Measurements from ENCODE around the gene LMO7.

Gene LMO7

DNA sequence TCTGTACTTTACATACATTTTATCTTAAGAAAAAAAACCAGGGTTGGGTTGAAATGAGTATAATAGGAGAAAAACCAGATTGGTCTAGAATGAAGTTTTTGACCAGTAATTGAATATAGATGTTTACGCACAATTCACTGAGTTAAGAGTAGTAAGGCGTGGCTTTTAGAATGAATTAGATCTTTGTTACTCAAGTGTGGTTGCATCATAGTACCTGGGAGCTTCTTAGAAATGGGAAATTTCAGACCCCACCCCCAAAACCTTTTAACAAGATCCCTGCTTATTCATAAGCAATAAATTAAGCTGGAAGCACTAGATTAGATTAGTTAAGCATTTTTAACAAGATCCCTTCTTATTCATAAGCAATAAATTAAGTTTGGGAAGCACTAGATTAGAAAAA lies 28.7 kb upstream of the LMO7 start:
- Histone ChIP-seq H3K27me3 (ENCODE audit: control insufficient read depth, insufficient read depth, low read length) (no peaks in the 10 kb centered on the region), H3K4me1 (no peaks in the 10 kb centered on the region), H3K4me2 (ENCODE audit: low read length) (no peak overlapping the region), H3K9me3 (ENCODE audit: control insufficient read depth, low read length) (no peaks in the 10 kb centered on the region), H3K4me3 (ENCODE audit: low read depth, low read length) (no peak overlapping the region), H2AFZ (no peak overlapping the region), H3K79me2 (no peaks in the 10 kb centered on the region), H3K9ac (no peak overlapping the region), H3K36me3 (ENCODE audit: control insufficient read depth, insufficient read depth, low read length) (no peaks in the 10 kb centered on the region), H3K27ac (no peak overlapping the region)
- TF ChIP-seq, protein P1, sequence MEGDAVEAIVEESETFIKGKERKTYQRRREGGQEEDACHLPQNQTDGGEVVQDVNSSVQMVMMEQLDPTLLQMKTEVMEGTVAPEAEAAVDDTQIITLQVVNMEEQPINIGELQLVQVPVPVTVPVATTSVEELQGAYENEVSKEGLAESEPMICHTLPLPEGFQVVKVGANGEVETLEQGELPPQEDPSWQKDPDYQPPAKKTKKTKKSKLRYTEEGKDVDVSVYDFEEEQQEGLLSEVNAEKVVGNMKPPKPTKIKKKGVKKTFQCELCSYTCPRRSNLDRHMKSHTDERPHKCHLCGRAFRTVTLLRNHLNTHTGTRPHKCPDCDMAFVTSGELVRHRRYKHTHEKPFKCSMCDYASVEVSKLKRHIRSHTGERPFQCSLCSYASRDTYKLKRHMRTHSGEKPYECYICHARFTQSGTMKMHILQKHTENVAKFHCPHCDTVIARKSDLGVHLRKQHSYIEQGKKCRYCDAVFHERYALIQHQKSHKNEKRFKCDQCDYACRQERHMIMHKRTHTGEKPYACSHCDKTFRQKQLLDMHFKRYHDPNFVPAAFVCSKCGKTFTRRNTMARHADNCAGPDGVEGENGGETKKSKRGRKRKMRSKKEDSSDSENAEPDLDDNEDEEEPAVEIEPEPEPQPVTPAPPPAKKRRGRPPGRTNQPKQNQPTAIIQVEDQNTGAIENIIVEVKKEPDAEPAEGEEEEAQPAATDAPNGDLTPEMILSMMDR (IDR thresholded peaks at IDR 0.05), result no peak

DNA sequence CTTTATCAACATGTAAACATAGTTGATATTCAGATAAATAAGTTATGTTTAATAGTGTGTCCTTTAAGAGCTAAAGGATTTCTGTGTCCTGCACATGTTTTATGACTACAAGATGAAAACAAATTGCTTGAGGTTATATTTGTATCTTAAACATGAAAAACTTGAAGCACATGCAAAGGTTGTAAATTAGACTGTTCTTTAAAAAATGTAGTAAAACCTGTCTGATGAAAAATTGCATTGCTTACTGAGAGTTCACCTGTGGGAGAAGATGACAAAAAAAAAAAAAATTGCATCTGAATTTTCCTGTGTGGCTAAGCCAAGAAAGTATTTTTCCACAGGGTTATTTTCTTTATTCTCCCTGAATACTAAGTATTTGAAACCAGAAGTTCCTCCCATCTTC lies 25.7 kb upstream of the LMO7 start:
- Histone ChIP-seq H2AFZ (no peak overlapping the region), H3K9ac (no peak overlapping the region), H3K9me3 (ENCODE audit: control insufficient read depth, low read length) (no peaks in the 10 kb centered on the region), H3K4me3 (ENCODE audit: low read depth, low read length) (no peak overlapping the region), H3K4me1 (no peaks in the 10 kb centered on the region), H3K79me2 (no peaks in the 10 kb centered on the region), H3K36me3 (ENCODE audit: control insufficient read depth, insufficient read depth, low read length) (no peaks in the 10 kb centered on the region), H3K4me2 (ENCODE audit: low read length) (no peak overlapping the region), H3K27me3 (ENCODE audit: control insufficient read depth, insufficient read depth, low read length) (no peaks in the 10 kb centered on the region), H3K27ac (no peak overlapping the region)
- TF ChIP-seq, protein P1 (IDR thresholded peaks at IDR 0.05), result no peak

DNA sequence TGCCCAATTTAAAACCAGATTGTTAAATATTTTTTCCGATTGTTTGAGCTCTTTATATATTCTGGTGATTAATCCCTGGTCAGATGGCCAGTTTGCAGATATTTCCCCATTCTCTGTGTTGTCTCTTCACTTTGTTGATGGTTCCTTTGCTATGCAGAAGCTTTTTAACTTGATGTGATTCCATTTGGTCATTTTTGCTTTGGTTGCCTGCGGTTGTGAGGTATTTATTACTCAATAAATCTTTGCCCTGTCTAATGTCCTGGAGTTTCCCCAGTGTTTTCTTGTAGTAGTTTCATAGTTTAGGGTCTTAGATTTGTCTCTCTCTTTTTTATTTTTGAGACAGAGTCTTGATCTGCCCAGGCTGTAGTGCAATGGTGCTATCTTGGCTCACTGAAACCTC lies 23.8 kb upstream of the LMO7 start:
- no peaks in the 10 kb centered on the region for H3K79me2 ChIP-seq

DNA sequence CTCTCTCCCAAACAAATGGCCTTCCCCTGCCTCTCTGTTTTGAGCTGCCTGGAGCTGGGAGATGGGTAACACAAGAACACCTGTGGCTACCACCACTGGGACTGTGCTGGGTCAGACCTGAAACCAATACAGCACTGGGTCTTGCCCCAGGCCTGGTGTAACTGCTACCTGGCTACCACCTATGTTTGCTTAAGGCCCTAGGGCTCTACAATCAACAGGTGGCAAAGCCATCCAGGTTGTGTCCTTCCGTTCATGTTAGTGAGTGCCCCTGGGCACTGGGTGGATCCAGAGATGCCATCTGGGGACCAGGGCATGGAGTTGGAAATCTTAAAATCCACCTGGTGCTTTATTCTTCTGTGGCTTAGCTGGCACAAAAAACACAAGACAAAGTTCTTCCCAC lies 18.9 kb upstream of the LMO7 start:
- H3K27ac ChIP-seq, result no peak overlapping the region
- no peak overlapping the region for H3K4me2 ChIP-seq (ENCODE audit: low read length)
- no peaks in the 10 kb centered on the region for H3K4me1 ChIP-seq
- H2AFZ ChIP-seq, result no peak overlapping the region
- H3K27me3 ChIP-seq (ENCODE audit: control insufficient read depth, insufficient read depth, low read length), result no peaks in the 10 kb centered on the region
- no peak overlapping the region for H3K9ac ChIP-seq
- H3K4me3 ChIP-seq (ENCODE audit: low read depth, low read length), result no peak overlapping the region
- H3K79me2 ChIP-seq, result no peaks in the 10 kb centered on the region
- H3K36me3 ChIP-seq (ENCODE audit: control insufficient read depth, insufficient read depth, low read length), result no peaks in the 10 kb centered on the region
- TF ChIP-seq, protein P1 (IDR thresholded peaks at IDR 0.05), result no peak
- no peaks in the 10 kb centered on the region for H3K9me3 ChIP-seq (ENCODE audit: control insufficient read depth, low read length)

More for the DNA sequence above, 23.8 kb upstream of the LMO7 start:
- Histone ChIP-seq H3K9me3 (ENCODE audit: control insufficient read depth, low read length) (no peaks in the 10 kb centered on the region), H3K4me3 (ENCODE audit: low read depth, low read length) (no peak overlapping the region), H3K27me3 (ENCODE audit: control insufficient read depth, insufficient read depth, low read length) (no peaks in the 10 kb centered on the region), H3K4me2 (ENCODE audit: low read length) (no peak overlapping the region), H3K9ac (no peak overlapping the region), H3K4me1 (no peaks in the 10 kb centered on the region), H3K27ac (no peak overlapping the region), H3K36me3 (ENCODE audit: control insufficient read depth, insufficient read depth, low read length) (no peaks in the 10 kb centered on the region), H2AFZ (no peak overlapping the region)
- TF ChIP-seq, protein P1 (IDR thresholded peaks at IDR 0.05), result no peak

DNA sequence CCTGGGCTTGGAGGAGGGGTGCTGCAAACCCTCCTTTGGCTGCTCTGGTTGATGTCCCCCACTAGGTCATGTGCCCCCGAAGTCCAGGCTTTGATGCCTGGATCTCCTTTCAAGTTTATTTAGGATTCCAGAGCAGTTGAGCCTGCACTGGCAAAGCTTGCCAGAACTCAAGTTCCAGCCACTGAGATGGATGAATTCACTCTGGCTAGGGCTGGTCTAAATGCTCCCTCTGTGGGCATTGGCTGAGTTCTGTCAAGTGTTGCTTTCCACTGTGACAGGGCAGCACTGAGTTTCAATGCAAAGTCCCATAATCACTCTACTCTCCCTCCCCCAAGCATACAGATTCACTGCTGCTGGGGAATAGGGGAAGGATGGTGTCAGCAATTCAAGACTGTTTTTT lies 17.8 kb upstream of the LMO7 start:
- no peaks in the 10 kb centered on the region for H3K27me3 ChIP-seq (ENCODE audit: control insufficient read depth, insufficient read depth, low read length)
- H3K36me3 ChIP-seq (ENCODE audit: control insufficient read depth, insufficient read depth, low read length), result no peaks in the 10 kb centered on the region
- no peaks in the 10 kb centered on the region for H3K79me2 ChIP-seq
- H3K4me2 ChIP-seq (ENCODE audit: low read length), result no peak overlapping the region
- H2AFZ ChIP-seq, result no peak overlapping the region
- H3K27ac ChIP-seq, result no peak overlapping the region
- H3K9ac ChIP-seq, result no peak overlapping the region
- H3K9me3 ChIP-seq (ENCODE audit: control insufficient read depth, low read length), result no peaks in the 10 kb centered on the region
- TF ChIP-seq, protein P1 (IDR thresholded peaks at IDR 0.05), result no peak
- H3K4me1 ChIP-seq, result no peaks in the 10 kb centered on the region
- no peak overlapping the region for H3K4me3 ChIP-seq (ENCODE audit: low read depth, low read length)

Measured in parathyroid adenoma (tissue), 2 donors.